K562 (cell line): Measurements from ENCODE around the gene RAPSN. TPM values are rescaled to one million over a fixed set of nuclear protein-coding genes. Genes with fewer than 3 reads are reported as not detected.

Experiments
- BHLHE40 ChIP-seq: IDR thresholded peaks from 2 replicates; pipeline ENCODE4 v1.6.1; 2011; ENCODE audit warnings: low read length, improper control_type of control experiment
- C11orf30 ChIP-seq: fragments of 450-650 bp; IDR thresholded peaks from 2 replicates; pipeline ENCODE4 v1.6.1; 2016; ENCODE audit warnings: low read depth, mild to moderate bottlenecking
- CHD4 ChIP-seq: fragments of 200-600 bp; sonication (generic); IDR thresholded peaks from 3 replicates; pipeline ENCODE4 v1.6.1; 2012; ENCODE audit warnings: low read depth, mild to moderate bottlenecking, mixed read lengths, low read length, inconsistent platforms; ENCODE audit not compliant: insufficient read depth, insufficient replicate concordance, poor library complexity, severe bottlenecking
- DEAF1 ChIP-seq: fragments of 450-650 bp; formaldehyde crosslinking; IDR thresholded peaks from 2 replicates; pipeline ENCODE4 v1.4.0; 2020; ENCODE audit warnings: mild to moderate bottlenecking, moderate library complexity
- DPF2 ChIP-seq: fragments of 450-650 bp; IDR thresholded peaks from 2 replicates; pipeline ENCODE4 v1.6.1; 2016
- EP300 ChIP-seq: IDR thresholded peaks from 2 replicates; pipeline ENCODE4 v1.6.1; 2012; ENCODE audit warnings: low read length, improper control_type of control experiment
- ERF ChIP-seq: fragments of 450-650 bp; formaldehyde crosslinking; IDR thresholded peaks from 2 replicates; pipeline ENCODE4 v1.4.0; 2020; ENCODE audit warnings: mild to moderate bottlenecking, mixed read lengths
- HNRNPUL1 ChIP-seq: fragments of 200-400 bp; formaldehyde crosslinking; IDR thresholded peaks from 2 replicates; pipeline ENCODE4 v1.6.1; 2017; ENCODE audit warnings: low read length
- NFE2L1 ChIP-seq: fragments of 450-650 bp; IDR thresholded peaks from 2 replicates; pipeline ENCODE4 v1.6.1; 2016; ENCODE audit warnings: missing genetic modification characterization, low read depth, mild to moderate bottlenecking, missing compliant biosample characterization, moderate library complexity, borderline replicate concordance
- PHF8 ChIP-seq: fragments of 200-600 bp; sonication (generic); IDR thresholded peaks from 2 replicates; pipeline ENCODE4 v1.6.1; 2012; ENCODE audit warnings: mixed run types, mild to moderate bottlenecking, inconsistent platforms, low read length, moderate library complexity, borderline replicate concordance
- POLR2B ChIP-seq: fragments of 450-650 bp; IDR thresholded peaks from 2 replicates; pipeline ENCODE4 v1.6.1; 2018; ENCODE audit warnings: low read depth; ENCODE audit not compliant: partially characterized antibody
- POLR2G ChIP-seq: fragments of 200-400 bp; formaldehyde crosslinking; IDR thresholded peaks from 2 replicates; pipeline ENCODE4 v1.6.1; 2017; ENCODE audit warnings: low read depth, mild to moderate bottlenecking, antibody characterized with exemption, low read length, moderate library complexity
- PTTG1 ChIP-seq: fragments of 450-650 bp; IDR thresholded peaks from 2 replicates; pipeline ENCODE4 v1.6.1; 2016; ENCODE audit warnings: low read depth, mild to moderate bottlenecking, missing genetic modification characterization, missing compliant biosample characterization
- SP1 ChIP-seq: sonication (generic); formaldehyde crosslinking; IDR thresholded peaks from 2 replicates; pipeline ENCODE4 v1.8.1; 2022; ENCODE audit warnings: mild to moderate bottlenecking, missing genetic modification reagents
- TFE3 ChIP-seq: fragments of 450-650 bp; formaldehyde crosslinking; IDR thresholded peaks from 2 replicates; pipeline ENCODE4 v1.4.0; 2020; ENCODE audit warnings: mild to moderate bottlenecking, mixed read lengths
- XRCC5 ChIP-seq: fragments of 200-400 bp; formaldehyde crosslinking; IDR thresholded peaks from 2 replicates; pipeline ENCODE4 v1.6.1; 2017; ENCODE audit warnings: low read depth, mild to moderate bottlenecking, low read length
- YY1 ChIP-seq, 3 experiments: IDR thresholded peaks; 2 replicates each; pipeline ENCODE4 v1.6.1; 2011; ENCODE audit warnings: low read length in 2 of 3, mild to moderate bottlenecking in 2 of 3, moderate library complexity in 2 of 3, borderline replicate concordance in 1 of 3, control low read depth in 1 of 3, low read depth in 1 of 3; ENCODE audit not compliant: insufficient read depth in 3 of 3, insufficient replicate concordance in 2 of 3, control insufficient read depth in 1 of 3, insufficient read length in 1 of 3; ENCODE audit errors: extremely low read depth in 1 of 3
- ZNF311 ChIP-seq: fragments of 250-450 bp; sonication (Bioruptor Pico); IDR thresholded peaks from 2 replicates; pipeline ENCODE4 v1.4.0; 2020; ENCODE audit warnings: mild to moderate bottlenecking, moderate library complexity
- ZNF41 ChIP-seq: fragments of 250-450 bp; sonication (Bioruptor Pico); conservative IDR thresholded peaks from 2 replicates; pipeline ENCODE4 v1.4.0; 2020; ENCODE audit warnings: mild to moderate bottlenecking
- ZNF717 ChIP-seq: fragments of 250-450 bp; sonication (Bioruptor Pico); IDR thresholded peaks from 2 replicates; pipeline ENCODE4 v1.5.0; 2021
- ZNF75A ChIP-seq: fragments of 450-650 bp; formaldehyde crosslinking; IDR thresholded peaks from 2 replicates; pipeline ENCODE4 v1.4.0; 2020; ENCODE audit warnings: mild to moderate bottlenecking
- polyA plus RNA-seq, 8 experiments: library from polyadenylated mRNA; depleted of rRNA in 4 of 8; stranded (reverse) in 5 of 8; unstranded in 3 of 8; fragments of >200 nt; fragmentation: Nextera tagmentation in 2 of 8; fragmentation: Illumina TruSeq in 1 of 8; extraction: Ambion mirVana in 2 of 8; extraction: Trizol in 1 of 8; gene quantifications; 2 replicates each; pipeline versions ENCODE4 v1.2.1 to v1.2.3, GENCODE V29; 2011 to 2014; ENCODE audit warnings: inconsistent platforms in 1 of 8, missing spikeins in 1 of 8
- total RNA-seq, 7 experiments: library from RNA; depleted of rRNA in 6 of 7; stranded (reverse); fragments of >200 nt in 6 of 7; fragmentation: Illumina TruSeq in 2 of 7; extraction: Trizol in 2 of 7; gene quantifications; 2 replicates each; pipeline versions ENCODE4 v1.2.1 to v1.2.3, GENCODE V29; 2011 to 2021; ENCODE audit warnings: low replicate concordance in 1 of 7
- TF ChIP-seq, protein P1 (sequence below): fragments of 450-650 bp; IDR thresholded peaks from 2 replicates; pipeline ENCODE4 v1.6.1; 2016; ENCODE audit warnings: mild to moderate bottlenecking

RAPSN gene
- total and polyA plus RNA-seq, 9 of the 15 experiments (the other 6 are each of a cell fraction or from before 2014, with no cell fraction given): 0.06 to 0.11 TPM; not detected in 7

DNA sequence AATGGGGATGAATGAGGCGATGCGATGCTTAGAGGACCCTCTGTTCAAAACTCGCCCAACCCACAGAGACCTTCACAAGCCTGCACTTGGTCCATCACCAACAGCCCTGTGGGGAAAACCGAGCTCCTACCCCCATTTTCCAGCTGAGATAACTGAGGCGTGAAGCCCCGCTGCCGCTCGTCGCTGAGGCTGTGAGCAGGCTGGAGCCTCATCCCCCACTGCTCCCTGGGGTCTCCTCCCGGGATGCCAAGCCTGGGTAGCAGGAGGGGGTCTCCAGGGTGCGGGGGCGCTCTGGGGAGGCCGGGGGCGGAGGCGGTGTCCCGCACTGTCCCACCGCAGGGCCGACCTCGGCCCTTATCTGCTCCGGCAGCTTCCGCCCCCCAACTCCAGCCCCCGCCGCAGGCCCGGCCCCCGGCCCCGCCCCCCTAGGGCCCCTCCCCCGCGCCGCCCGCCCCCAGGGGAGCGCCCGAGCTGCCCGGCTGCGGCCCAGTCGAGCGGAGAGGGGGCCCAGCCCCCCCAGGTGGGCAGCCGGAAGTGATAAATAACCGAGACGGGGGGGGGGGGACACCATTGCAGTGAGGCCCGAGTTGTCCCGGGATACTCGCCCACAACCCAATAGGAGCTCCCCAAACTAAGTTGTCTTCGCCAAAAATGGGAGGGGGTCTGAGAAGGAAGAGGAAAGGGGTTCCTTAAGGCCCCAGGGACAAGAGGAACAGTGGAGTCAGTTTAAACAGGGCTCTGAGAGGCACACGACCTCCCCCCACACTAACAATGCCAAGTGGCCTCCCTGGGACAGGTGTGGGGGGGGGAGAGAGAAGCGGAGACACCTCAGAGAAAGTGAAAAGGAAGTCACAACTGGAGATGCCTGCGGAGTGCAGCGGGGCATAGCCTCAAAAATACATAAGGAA lies 48.8 kb downstream of the RAPSN start (continued):
- TF ChIP-seq HNRNPUL1 (no peak), YY1 (IDR thresholded peaks at IDR 0.05; ENCODE audit: borderline replicate concordance in 1 of 3, control insufficient read depth in 1 of 3, extremely low read depth in 1 of 3, insufficient read depth in 3 of 3, insufficient read length in 1 of 3, insufficient replicate concordance in 2 of 3, low read depth in 1 of 3, low read length in 2 of 3) (peak in 1 of 3 experiments; percentile 10), PTTG1 (tag) (no peak), PHF8 (peak; percentile 65; the same call in 1 of the 2 replicates), C11orf30 (no peak), POLR2B (peak; percentile 32), XRCC5 (no peak), CHD4 (no peak), TFE3 (CRISPR knock-in tag) (no peak), DEAF1 (no peak), ZNF311 (CRISPR knock-in tag) (no peak), DPF2 (peak; percentile 85), ZNF717 (CRISPR knock-in tag) (no peak), ZNF75A (CRISPR knock-in tag) (no peak), ERF (CRISPR knock-in tag) (no peak), NFE2L1 (tag) (no peak), BHLHE40 (no peak), EP300 (peak; percentile 34; the same call in 1 of the 2 replicates), ZNF41 (CRISPR knock-in tag) (no peak), POLR2G (peak; percentile 69), SP1 (CRISPR knock-in tag) (no peak)
- TF ChIP-seq, protein P1, sequence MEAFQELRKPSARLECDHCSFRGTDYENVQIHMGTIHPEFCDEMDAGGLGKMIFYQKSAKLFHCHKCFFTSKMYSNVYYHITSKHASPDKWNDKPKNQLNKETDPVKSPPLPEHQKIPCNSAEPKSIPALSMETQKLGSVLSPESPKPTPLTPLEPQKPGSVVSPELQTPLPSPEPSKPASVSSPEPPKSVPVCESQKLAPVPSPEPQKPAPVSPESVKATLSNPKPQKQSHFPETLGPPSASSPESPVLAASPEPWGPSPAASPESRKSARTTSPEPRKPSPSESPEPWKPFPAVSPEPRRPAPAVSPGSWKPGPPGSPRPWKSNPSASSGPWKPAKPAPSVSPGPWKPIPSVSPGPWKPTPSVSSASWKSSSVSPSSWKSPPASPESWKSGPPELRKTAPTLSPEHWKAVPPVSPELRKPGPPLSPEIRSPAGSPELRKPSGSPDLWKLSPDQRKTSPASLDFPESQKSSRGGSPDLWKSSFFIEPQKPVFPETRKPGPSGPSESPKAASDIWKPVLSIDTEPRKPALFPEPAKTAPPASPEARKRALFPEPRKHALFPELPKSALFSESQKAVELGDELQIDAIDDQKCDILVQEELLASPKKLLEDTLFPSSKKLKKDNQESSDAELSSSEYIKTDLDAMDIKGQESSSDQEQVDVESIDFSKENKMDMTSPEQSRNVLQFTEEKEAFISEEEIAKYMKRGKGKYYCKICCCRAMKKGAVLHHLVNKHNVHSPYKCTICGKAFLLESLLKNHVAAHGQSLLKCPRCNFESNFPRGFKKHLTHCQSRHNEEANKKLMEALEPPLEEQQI: no peak
